Measurements from ENCODE around the gene TMEM141. TPM values are rescaled to one million over a fixed set of nuclear protein-coding genes. Genes with fewer than 3 reads are reported as not detected.
A peak's percentile ranks its signal among the peaks of the same experiment; 100 is the strongest.
"Not testable (repeated sequence)": the region's sequence is repeated elsewhere in the genome, so short reads cannot be mapped to it uniquely, and the experiment has no call there.

TMEM141 gene
- total RNA-seq, 1 donor from 2014 or later, result 64.4 TPM

- Histone ChIP-seq H3K27me3 (peaks cover 28% of the 10 kb centered on the region), H3K4me1 (peaks cover 25% of the 10 kb centered on the region), H3K9me3 (no peaks in the 10 kb centered on the region), H3K36me3 (no peaks in the 10 kb centered on the region), H3K4me3 (peak overlapping the region; percentile 45), H3K27ac (no peak overlapping the region)
- no peak for TF ChIP-seq CTCF (IDR thresholded peaks at IDR 0.05)
- intact Hi-C loops (cut with DNase I), result no loop called here
- DNase-seq, result no peak
- ATAC-seq, result no peak
Observed at GRCh38 chr9:136798708-136799078, 7.5 kb downstream of the TMEM141 start.

- ATAC-seq, result peak; percentile 45
- peaks cover 25% of the 10 kb centered on the region for H3K4me1 ChIP-seq
- no peak for TF ChIP-seq CTCF (IDR thresholded peaks at IDR 0.05)
- peak; percentile 86 for DNase-seq
- H3K9me3 ChIP-seq, result no peaks in the 10 kb centered on the region
- no peaks in the 10 kb centered on the region for H3K36me3 ChIP-seq
- no peak overlapping the region for H3K27ac ChIP-seq
- peaks cover 28% of the 10 kb centered on the region for H3K27me3 ChIP-seq
- intact Hi-C loops (cut with DNase I), result no loop called here
- peak overlapping the region; percentile 45 for H3K4me3 ChIP-seq
Observed at GRCh38 chr9:136799079-136799853, 8.1 kb downstream of the TMEM141 start.

- peaks cover 25% of the 10 kb centered on the region for H3K4me1 ChIP-seq
- H3K4me3 ChIP-seq, result peak overlapping the region; percentile 45
- ATAC-seq, result peak; percentile 87
- intact Hi-C loops (cut with DNase I), result no loop called here
- no peaks in the 10 kb centered on the region for H3K36me3 ChIP-seq
- peaks cover 28% of the 10 kb centered on the region for H3K27me3 ChIP-seq
- no peak for TF ChIP-seq CTCF (IDR thresholded peaks at IDR 0.05)
- H3K9me3 ChIP-seq, result no peaks in the 10 kb centered on the region
- DNase-seq, result peak; percentile 96
- peak overlapping the region; percentile 45 for H3K27ac ChIP-seq
Observed at GRCh38 chr9:136799854-136800657, 8.9 kb downstream of the TMEM141 start.

GRCh38 chr9:136802321-136802720 is 11.2 kb downstream of the TMEM141 start:
- no peaks in the 10 kb centered on the region for H3K9me3 ChIP-seq
- H3K36me3 ChIP-seq, result no peaks in the 10 kb centered on the region
- no peak for TF ChIP-seq CTCF (IDR thresholded peaks at IDR 0.05)
- H3K4me3 ChIP-seq, result no peak overlapping the region
- H3K4me1 ChIP-seq, result peaks cover 37% of the 10 kb centered on the region
- no peak for DNase-seq
- intact Hi-C loops (cut with DNase I), result no loop called here
- ATAC-seq, result no peak
- no peak overlapping the region for H3K27ac ChIP-seq
- H3K27me3 ChIP-seq, result peaks cover 28% of the 10 kb centered on the region

GRCh38 chr9:136803009-136803550 is 11.9 kb downstream of the TMEM141 start:
- DNase-seq; H3K9me3 ChIP-seq; H3K36me3 ChIP-seq; intact Hi-C loops (cut with DNase I); H3K4me3 ChIP-seq; ATAC-seq; H3K27ac ChIP-seq: not testable (repeated sequence)
- H3K27me3 ChIP-seq, result peaks cover 28% of the 10 kb centered on the region
- peaks cover 38% of the 10 kb centered on the region for H3K4me1 ChIP-seq

Measured in upper lobe of right lung (tissue), 1 donor.